Gastrocnemius medialis (tissue), 4 donors: Measurements from ENCODE around the gene ENTPD7.

ENCODE experiments used
- POLR2A ChIP-seq, 2 donors: fragments of 450-650 bp; IDR thresholded peaks; one replicate each; pipeline ENCODE4 v1.6.1; 2017; ENCODE audit warnings: antibody characterized with exemption in 2 of 2, mild to moderate bottlenecking in 2 of 2, moderate library complexity in 2 of 2
- TF ChIP-seq, protein P1 (sequence below), 5 experiments: fragments of 450-650 bp in 3 of 5; fragments of 200-600 bp in 2 of 5; sonication (generic) in 2 of 5; IDR thresholded peaks in 4 of 5; conservative IDR thresholded peaks in 1 of 5; 1 replicate in 4 of 5; 2 replicates in 1 of 5; pipeline ENCODE4 v1.5.1; 2016 to 2019; ENCODE audit warnings: antibody characterized with exemption in 5 of 5, mild to moderate bottlenecking in 3 of 5, moderate library complexity in 3 of 5

DNA sequence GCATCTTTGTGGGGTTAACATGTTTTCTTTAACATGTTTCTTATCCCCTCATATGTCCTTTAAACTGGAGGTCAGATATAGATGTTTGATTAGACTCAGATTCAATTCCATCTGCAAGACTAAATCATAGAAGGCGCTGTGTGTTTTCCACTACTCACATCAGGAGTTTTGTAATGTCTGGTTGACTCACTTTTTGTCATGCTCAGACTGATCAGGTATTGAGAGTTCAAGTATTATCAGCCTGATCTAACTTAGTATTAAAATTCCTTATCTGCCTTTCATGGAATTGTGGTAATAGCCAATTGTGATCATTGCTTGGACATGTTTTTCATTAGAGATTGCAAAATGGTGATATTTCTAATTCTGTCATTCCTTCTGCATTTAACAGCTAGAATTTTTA is 30.2 kb downstream of the ENTPD7 start:
- TF ChIP-seq, protein P1, sequence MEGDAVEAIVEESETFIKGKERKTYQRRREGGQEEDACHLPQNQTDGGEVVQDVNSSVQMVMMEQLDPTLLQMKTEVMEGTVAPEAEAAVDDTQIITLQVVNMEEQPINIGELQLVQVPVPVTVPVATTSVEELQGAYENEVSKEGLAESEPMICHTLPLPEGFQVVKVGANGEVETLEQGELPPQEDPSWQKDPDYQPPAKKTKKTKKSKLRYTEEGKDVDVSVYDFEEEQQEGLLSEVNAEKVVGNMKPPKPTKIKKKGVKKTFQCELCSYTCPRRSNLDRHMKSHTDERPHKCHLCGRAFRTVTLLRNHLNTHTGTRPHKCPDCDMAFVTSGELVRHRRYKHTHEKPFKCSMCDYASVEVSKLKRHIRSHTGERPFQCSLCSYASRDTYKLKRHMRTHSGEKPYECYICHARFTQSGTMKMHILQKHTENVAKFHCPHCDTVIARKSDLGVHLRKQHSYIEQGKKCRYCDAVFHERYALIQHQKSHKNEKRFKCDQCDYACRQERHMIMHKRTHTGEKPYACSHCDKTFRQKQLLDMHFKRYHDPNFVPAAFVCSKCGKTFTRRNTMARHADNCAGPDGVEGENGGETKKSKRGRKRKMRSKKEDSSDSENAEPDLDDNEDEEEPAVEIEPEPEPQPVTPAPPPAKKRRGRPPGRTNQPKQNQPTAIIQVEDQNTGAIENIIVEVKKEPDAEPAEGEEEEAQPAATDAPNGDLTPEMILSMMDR (IDR thresholded peaks at IDR 0.05 in 4 of 5, conservative IDR thresholded peaks at IDR 0.05 in 1 of 5): no peak
- no peak for TF ChIP-seq POLR2A (IDR thresholded peaks at IDR 0.05)
